H9 (cell line): ENCODE results near the gene C6orf136. TPM values are rescaled to one million over a fixed set of nuclear protein-coding genes. Genes with fewer than 3 reads are reported as not detected.

Experiments
- DNase-seq: peaks from one replicate; pipeline ENCODE4 v3.0.0-alpha.2; 2017
- H2AFZ ChIP-seq: one replicate; pipeline ENCODE4 v1.6.1; 2013; ENCODE audit warnings: mild to moderate bottlenecking, low read length, control low read depth, moderate library complexity
- H2AK5ac ChIP-seq: 2 replicates; pipeline ENCODE4 v1.6.1; 2013; ENCODE audit warnings: low read length, control low read depth, mixed read lengths; ENCODE audit not compliant: insufficient read length
- H2BK120ac ChIP-seq: one replicate; pipeline ENCODE4 v1.6.1; 2013; ENCODE audit warnings: low read depth, mild to moderate bottlenecking, low read length, control low read depth, inconsistent platforms; ENCODE audit not compliant: poor library complexity, severe bottlenecking
- H2BK12ac ChIP-seq: 2 replicates; pipeline ENCODE4 v1.6.1; 2013; ENCODE audit warnings: low read length, control low read depth, mixed read lengths, low read depth; ENCODE audit not compliant: insufficient read length
- H2BK15ac ChIP-seq: 2 replicates; pipeline ENCODE4 v1.6.1; 2013; ENCODE audit warnings: low read depth, low read length, control low read depth
- H2BK20ac ChIP-seq: one replicate; pipeline ENCODE4 v1.6.1; 2013; ENCODE audit warnings: low read depth, mild to moderate bottlenecking, low read length, control low read depth, inconsistent platforms; ENCODE audit not compliant: poor library complexity, severe bottlenecking
- H2BK5ac ChIP-seq: 2 replicates; pipeline ENCODE4 v1.6.1; 2013; ENCODE audit warnings: low read length, control low read depth, mixed read lengths; ENCODE audit not compliant: insufficient read length
- H3K14ac ChIP-seq: 2 replicates; pipeline ENCODE4 v1.6.1; 2013; ENCODE audit warnings: low read length, control low read depth; ENCODE audit not compliant: insufficient read depth
- H3K18ac ChIP-seq: 2 replicates; pipeline ENCODE4 v1.6.1; 2013; ENCODE audit warnings: low read depth, mild to moderate bottlenecking, mixed read lengths, low read length, control low read depth; ENCODE audit not compliant: insufficient read length
- H3K23ac ChIP-seq: 2 replicates; pipeline ENCODE4 v1.6.1; 2013; ENCODE audit warnings: low read length, control low read depth, mixed read lengths, low read depth; ENCODE audit not compliant: insufficient read length
- H3K23me2 ChIP-seq: 2 replicates; pipeline ENCODE4 v1.6.1; 2013; ENCODE audit warnings: low read depth, mild to moderate bottlenecking, mixed read lengths, low read length, control low read depth; ENCODE audit not compliant: insufficient read length, poor library complexity, severe bottlenecking
- H3K27ac ChIP-seq: 2 replicates; pipeline ENCODE4 v1.5.1; 2013; ENCODE audit warnings: low read length, control low read depth, mixed read lengths, low read depth; ENCODE audit not compliant: insufficient read length
- H3K27me3 ChIP-seq: 2 replicates; pipeline ENCODE4 v1.6.1; 2013; ENCODE audit warnings: low read length, control low read depth, inconsistent platforms; ENCODE audit not compliant: insufficient read depth
- H3K4ac ChIP-seq: 2 replicates; pipeline ENCODE4 v1.6.1; 2013; ENCODE audit warnings: low read depth, mild to moderate bottlenecking, control low read depth, inconsistent platforms, low read length, moderate library complexity
- H3K4me1 ChIP-seq: 2 replicates; pipeline ENCODE4 v1.6.1; 2013; ENCODE audit warnings: low read length, control low read depth, inconsistent platforms; ENCODE audit not compliant: insufficient read depth
- H3K4me2 ChIP-seq: 2 replicates; pipeline ENCODE4 v1.6.1; 2013; ENCODE audit warnings: low read length, control low read depth, mixed read lengths; ENCODE audit not compliant: insufficient read length, insufficient read depth
- H3K56ac ChIP-seq: 2 replicates; pipeline ENCODE4 v1.6.1; 2013; ENCODE audit warnings: low read depth, mild to moderate bottlenecking, mixed read lengths, low read length, control low read depth; ENCODE audit not compliant: insufficient read length
- H3K79me1 ChIP-seq: 2 replicates; pipeline ENCODE4 v1.6.1; 2013; ENCODE audit warnings: low read depth, mild to moderate bottlenecking, moderate library complexity, low read length, control low read depth, inconsistent platforms; ENCODE audit not compliant: insufficient read depth, poor library complexity, severe bottlenecking
- H3K79me2 ChIP-seq: 2 replicates; pipeline ENCODE4 v1.6.1; 2013; ENCODE audit warnings: low read length, control low read depth, inconsistent platforms; ENCODE audit not compliant: insufficient read depth
- H3K9ac ChIP-seq: 2 replicates; pipeline ENCODE4 v1.6.1; 2013; ENCODE audit warnings: low read length, control low read depth, mixed read lengths; ENCODE audit not compliant: insufficient read length; ENCODE audit errors: extremely low read depth
- H3K9me3 ChIP-seq: one replicate; pipeline ENCODE4 v1.6.1; 2013; ENCODE audit warnings: low read depth, low read length, inconsistent platforms; ENCODE audit not compliant: control insufficient read depth
- H3T11ph ChIP-seq: one replicate; pipeline ENCODE4 v1.6.1; 2013; ENCODE audit warnings: mild to moderate bottlenecking, low read length, control low read depth, inconsistent platforms
- H4K20me1 ChIP-seq: one replicate; pipeline ENCODE4 v1.6.1; 2013; ENCODE audit not compliant: control insufficient read depth, insufficient read length, insufficient read depth
- H4K5ac ChIP-seq: 2 replicates; pipeline ENCODE4 v1.6.1; 2013; ENCODE audit warnings: low read depth, mild to moderate bottlenecking, mixed read lengths, low read length, control low read depth; ENCODE audit not compliant: insufficient read length
- H4K8ac ChIP-seq: replicated peaks from 2 replicates; pipeline ENCODE4 v1.6.1; 2013; ENCODE audit warnings: low read length, control low read depth, mixed read lengths, low read depth; ENCODE audit not compliant: insufficient read length
- H4K91ac ChIP-seq: 2 replicates; pipeline ENCODE4 v1.6.1; 2013; ENCODE audit warnings: low read depth, mild to moderate bottlenecking, moderate library complexity, mixed read lengths, low read length, control low read depth; ENCODE audit not compliant: insufficient read length
- H3K27ac Mint-ChIP-seq, 3 experiments: 2 replicates in 2 of 3; 3 replicates in 1 of 3; pipeline ENCODE4 v1.8.0; 2020 to 2021; ENCODE audit warnings: mixed read lengths in 3 of 3, mild to moderate bottlenecking in 1 of 3, moderate library complexity in 1 of 3
- H3K27me3 Mint-ChIP-seq: 2 replicates; pipeline ENCODE4 v1.8.0; 2021; ENCODE audit warnings: low read depth, mild to moderate bottlenecking, moderate library complexity, mixed read lengths
- H3K36me3 Mint-ChIP-seq, 3 experiments: 2 replicates in 2 of 3; 3 replicates in 1 of 3; pipeline ENCODE4 v1.8.0; 2020 to 2021; ENCODE audit warnings: low read depth in 3 of 3, mixed read lengths in 3 of 3; ENCODE audit not compliant: insufficient read depth in 1 of 3
- H3K4me1 Mint-ChIP-seq, 2 experiments: 2 replicates each; pipeline ENCODE4 v1.8.0; 2020; ENCODE audit warnings: mixed read lengths in 2 of 2
- H3K4me3 Mint-ChIP-seq, 2 experiments: 2 replicates in 1 of 2; 3 replicates in 1 of 2; pipeline ENCODE4 v1.8.0; 2020 to 2021; ENCODE audit warnings: mild to moderate bottlenecking in 2 of 2, mixed read lengths in 2 of 2, moderate library complexity in 1 of 2
- H3K9me3 Mint-ChIP-seq, 2 experiments: 2 replicates in 1 of 2; 3 replicates in 1 of 2; pipeline ENCODE4 v1.8.0; 2020; ENCODE audit warnings: mild to moderate bottlenecking in 2 of 2, mixed read lengths in 2 of 2, moderate library complexity in 1 of 2
- CTCF ChIP-seq: fragments of 200-600 bp; sonication (generic); conservative IDR thresholded peaks from 3 replicates; pipeline ENCODE4 v1.8.0; 2021; ENCODE audit warnings: antibody characterized with exemption, mild to moderate bottlenecking
- WGBS: extraction: QIAGEN DNeasy Blood & Tissue Kit; methylation state at CpG from one replicate; pipeline ENCODE4 v1.1.7; 2013; ENCODE audit warnings: missing lambda C conversion rate, low lambda C conversion rate, mixed read lengths; ENCODE audit not compliant: insufficient read length; ENCODE audit errors: extremely low coverage; 5-methylcytosine and 5-hydroxymethylcytosine counted together
- total RNA-seq: library from RNA; stranded (reverse); gene quantifications from 2 replicates; pipeline ENCODE4 v1.2.1, GENCODE V29; 2021

C6orf136 gene
- total RNA-seq, 1 experiment from 2014 or later: 22.2 TPM

- no peaks in the 10 kb centered on the region for H3K9me3 ChIP-seq
- H3K4me1 ChIP-seq: no peaks in the 10 kb centered on the region
- H3K79me1 ChIP-seq: no peaks in the 10 kb centered on the region
- no peak overlapping the region for H2BK20ac ChIP-seq
- H3K27ac ChIP-seq: no peak overlapping the region
- no peak overlapping the region for H2BK5ac ChIP-seq
- no peaks in the 10 kb centered on the region for H3K27me3 Mint-ChIP-seq
- H4K5ac ChIP-seq: no peak overlapping the region
- H3K18ac ChIP-seq: no peak overlapping the region
- no peaks in the 10 kb centered on the region for H4K20me1 ChIP-seq
- no CpG with 5 or more reads among the region's 19 CpGs for WGBS
- no peak overlapping the region for H2BK15ac ChIP-seq
- no peak overlapping the region for H3K4ac ChIP-seq
- no peak overlapping the region for H3K14ac ChIP-seq
- no peak overlapping the region; a peak in 1 of 5 replicates for H3K4me3 Mint-ChIP-seq
- H3K9me3 Mint-ChIP-seq: no peaks in the 10 kb centered on the region
- no peak overlapping the region for H4K8ac ChIP-seq
- no peak overlapping the region; a peak in 1 of 7 replicates for H3K27ac Mint-ChIP-seq
- no peak overlapping the region for H3T11ph ChIP-seq
- H3K79me2 ChIP-seq: no peaks in the 10 kb centered on the region
- no peaks in the 10 kb centered on the region for H3K27me3 ChIP-seq
- no peak for TF ChIP-seq CTCF
- H4K91ac ChIP-seq: no peak overlapping the region
- no peaks in the 10 kb centered on the region for H3K23me2 ChIP-seq
- no peak overlapping the region for H3K9ac ChIP-seq
- DNase-seq: no peak
- no peak overlapping the region for H2BK12ac ChIP-seq
- H2AFZ ChIP-seq: no peak overlapping the region
- H2BK120ac ChIP-seq: no peak overlapping the region
- peaks cover 32 to 88% (median 72%) of the 10 kb centered on the region in 3 experiments; a peak in 6 of 7 replicates for H3K36me3 Mint-ChIP-seq
- no peak overlapping the region for H2AK5ac ChIP-seq
- no peak overlapping the region for H3K23ac ChIP-seq
- no peaks in the 10 kb centered on the region for H3K4me1 Mint-ChIP-seq
- H3K4me2 ChIP-seq: no peak overlapping the region
- H3K56ac ChIP-seq: no peak overlapping the region
Measured at GRCh38 chr6:30654798-30655742, 8.1 kb downstream of the C6orf136 start.
